GM12801 (cell line): ENCODE results near the gene ZNF177.

Experiments
- TF ChIP-seq, protein P1 (sequence below): IDR thresholded peaks from one replicate; pipeline ENCODE4 v1.5.1; 2011; ENCODE audit warnings: control low read depth; ENCODE audit not compliant: insufficient read length; ENCODE audit errors: extremely low read depth

ZNF177 gene

DNA sequence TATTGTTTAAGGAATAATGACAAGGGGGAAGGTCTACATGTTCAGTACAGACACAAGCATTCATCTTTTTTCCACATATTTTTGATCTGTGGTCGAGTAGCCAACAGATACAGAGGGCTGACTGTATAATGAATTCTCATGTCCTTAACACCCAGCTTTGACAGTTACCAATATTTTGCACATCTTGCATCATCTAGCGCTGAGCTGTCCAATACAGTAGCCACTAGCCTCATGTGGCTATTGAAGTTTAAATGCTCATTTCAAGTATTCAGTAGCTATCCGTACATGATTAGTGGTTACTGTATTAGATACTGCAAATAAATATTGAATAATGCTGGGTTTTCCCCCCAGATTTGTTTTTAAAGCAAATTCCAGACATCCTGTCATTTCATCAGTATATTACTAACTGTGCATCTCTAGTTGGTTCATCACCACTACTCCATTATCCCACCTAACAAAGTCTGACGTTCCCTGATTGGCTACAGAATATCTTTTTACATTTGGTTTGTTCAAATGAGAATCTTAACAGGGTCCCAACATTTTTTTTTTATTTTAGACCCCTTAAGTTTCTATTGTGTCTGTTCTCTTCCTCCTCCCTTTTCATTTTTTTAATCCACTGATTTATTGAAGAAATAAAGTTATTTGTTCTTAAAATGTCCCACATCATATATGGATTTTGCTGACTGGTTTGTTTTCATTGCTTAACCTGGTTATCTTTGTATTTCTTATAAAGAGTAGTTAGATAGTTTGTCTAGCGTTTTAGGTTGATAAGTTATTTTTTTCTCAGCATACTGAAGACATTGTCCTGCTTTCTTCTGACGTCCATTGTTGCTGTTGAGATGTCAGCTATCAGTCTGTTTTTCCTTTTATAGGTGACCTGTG lies 8.2 kb downstream of the ZNF177 start:
- TF ChIP-seq, protein P1, sequence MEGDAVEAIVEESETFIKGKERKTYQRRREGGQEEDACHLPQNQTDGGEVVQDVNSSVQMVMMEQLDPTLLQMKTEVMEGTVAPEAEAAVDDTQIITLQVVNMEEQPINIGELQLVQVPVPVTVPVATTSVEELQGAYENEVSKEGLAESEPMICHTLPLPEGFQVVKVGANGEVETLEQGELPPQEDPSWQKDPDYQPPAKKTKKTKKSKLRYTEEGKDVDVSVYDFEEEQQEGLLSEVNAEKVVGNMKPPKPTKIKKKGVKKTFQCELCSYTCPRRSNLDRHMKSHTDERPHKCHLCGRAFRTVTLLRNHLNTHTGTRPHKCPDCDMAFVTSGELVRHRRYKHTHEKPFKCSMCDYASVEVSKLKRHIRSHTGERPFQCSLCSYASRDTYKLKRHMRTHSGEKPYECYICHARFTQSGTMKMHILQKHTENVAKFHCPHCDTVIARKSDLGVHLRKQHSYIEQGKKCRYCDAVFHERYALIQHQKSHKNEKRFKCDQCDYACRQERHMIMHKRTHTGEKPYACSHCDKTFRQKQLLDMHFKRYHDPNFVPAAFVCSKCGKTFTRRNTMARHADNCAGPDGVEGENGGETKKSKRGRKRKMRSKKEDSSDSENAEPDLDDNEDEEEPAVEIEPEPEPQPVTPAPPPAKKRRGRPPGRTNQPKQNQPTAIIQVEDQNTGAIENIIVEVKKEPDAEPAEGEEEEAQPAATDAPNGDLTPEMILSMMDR, result no peak

DNA sequence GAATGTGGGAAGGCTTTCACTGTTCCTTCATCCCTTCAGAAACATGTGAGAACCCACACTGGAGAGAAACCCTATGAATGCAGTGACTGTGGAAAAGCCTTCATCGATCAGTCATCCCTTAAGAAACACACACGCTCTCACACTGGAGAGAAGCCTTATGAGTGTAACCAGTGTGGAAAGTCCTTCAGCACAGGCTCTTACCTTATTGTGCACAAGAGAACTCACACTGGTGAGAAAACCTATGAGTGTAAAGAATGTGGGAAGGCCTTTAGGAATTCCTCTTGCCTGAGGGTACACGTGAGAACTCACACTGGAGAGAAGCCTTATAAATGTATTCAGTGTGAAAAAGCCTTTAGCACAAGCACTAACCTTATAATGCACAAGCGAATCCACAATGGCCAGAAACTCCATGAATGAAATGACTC lies 18.6 kb downstream of the ZNF177 start:
- TF ChIP-seq, protein P1, result no peak

DNA sequence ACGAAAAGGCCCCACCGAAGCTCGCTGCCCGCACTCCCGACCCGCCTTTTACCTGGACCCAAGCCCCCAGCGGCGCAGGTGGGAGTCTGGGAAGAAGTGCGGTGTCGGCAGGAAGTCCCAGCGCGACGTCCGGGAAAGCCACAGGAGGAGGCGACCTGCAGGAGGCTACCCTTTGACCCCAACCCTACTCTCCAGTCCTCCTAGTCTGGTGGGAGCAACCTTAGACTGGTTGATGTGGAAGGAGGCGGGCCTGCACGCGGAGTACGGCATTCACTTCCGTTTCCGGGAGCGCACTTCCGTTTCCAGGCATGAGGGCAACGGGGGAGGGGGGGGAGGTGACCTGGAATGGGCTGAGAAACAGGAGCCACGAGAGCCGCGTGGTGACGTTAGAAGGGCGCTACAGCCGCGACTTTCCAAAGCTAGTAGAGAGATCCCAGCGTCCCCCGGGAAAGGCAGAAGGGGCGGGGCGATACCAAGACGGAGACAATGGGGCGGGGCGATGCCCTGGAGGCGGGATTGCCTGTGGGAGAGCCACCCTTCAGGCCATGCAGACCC lies 44.1 kb downstream of the ZNF177 start:
- TF ChIP-seq, protein P1, result no peak

DNA sequence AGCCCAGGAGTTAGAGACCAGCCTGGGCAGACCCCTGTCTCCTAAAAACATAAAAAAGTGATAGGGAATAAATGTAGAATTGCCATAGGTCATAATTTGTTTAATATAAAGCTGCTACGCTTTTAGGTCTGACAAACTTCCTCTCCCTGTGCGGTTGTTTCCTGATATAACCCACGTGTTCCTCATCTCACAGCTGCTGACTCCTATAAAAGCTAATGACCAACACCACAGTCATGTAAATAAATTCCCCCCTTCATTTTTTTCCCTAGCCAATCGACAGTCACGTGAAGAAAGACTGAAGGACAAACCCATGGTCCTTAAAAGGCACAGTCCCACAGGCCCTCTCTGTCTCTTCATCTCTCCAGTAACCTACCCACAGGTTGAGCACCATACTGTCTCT lies 45.0 kb downstream of the ZNF177 start:
- TF ChIP-seq, protein P1, result no peak

DNA sequence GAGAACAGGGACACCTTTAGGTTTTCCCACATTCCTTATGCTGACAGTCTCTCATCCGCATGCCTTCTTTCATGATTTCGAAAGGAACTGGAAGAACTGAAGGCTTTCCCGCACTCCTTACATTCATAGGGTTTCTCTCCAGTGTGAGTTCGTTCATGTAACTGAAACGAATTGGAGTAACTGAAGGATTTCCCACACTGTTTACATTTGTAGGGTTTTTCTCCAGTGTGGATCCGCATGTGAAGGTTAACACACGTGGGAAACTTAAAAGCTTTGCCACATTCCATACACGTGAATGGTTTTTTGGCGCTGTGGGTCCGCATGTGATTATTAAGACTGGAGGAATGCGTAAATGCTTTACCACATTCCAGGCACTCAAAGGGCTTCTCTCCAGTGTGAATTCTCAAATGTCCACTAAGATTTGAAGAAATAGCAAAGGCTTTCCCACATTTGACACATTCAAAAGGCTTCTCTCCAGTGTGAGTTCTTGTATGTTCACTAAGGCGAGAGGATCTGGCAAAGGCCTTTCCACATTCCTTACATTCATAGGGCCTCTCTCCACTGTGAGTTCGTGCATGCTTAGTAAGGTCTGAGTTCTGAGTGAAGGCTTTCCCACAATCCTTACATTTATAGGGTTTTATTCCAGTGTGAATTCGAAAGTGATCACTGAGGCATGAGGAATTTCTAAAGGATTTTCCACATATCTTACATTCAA lies 50.6 kb downstream of the ZNF177 start:
- TF ChIP-seq, protein P1, result no peak

DNA sequence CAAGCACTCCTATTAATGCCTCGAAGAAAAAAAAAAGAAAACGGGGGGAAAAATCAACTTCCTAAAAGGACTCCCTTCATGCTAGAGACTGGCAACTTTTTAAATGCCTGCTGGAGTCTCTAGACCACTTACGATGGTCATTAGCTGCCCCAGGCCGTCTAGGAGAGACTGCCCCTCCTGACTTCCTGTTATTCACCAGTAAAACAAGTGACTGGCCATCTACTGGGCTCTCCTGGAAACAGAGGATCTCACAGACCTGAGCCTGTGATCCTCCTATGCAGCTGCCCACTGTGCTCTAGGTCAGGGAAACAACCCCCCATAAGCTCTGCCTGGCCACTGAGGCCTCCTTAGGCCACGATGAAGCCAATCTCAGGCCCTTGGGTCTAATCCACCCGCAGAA lies 65.1 kb downstream of the ZNF177 start:
- TF ChIP-seq, protein P1, result no peak

DNA sequence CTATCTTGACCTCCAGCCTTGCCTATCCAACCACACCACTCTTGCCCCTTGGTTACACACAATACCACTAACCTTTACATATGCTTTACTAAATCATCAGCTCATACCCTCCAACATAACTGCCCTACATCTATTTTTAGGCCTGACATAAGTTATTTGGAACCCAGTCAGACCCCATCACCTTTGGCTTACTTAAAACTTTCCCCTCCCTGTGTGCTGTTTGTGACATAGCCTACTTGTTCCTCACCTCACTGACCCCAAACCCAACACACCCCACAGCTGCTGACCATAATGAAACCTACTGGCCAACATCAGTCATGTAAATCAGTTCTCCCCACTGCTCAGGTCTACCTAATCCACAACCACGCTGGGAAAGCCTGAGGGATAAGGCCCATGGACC lies 67.6 kb downstream of the ZNF177 start:
- TF ChIP-seq, protein P1, result no peak
